Adrenal gland (tissue), 19 donors: Measurements from ENCODE around the gene GSPT2. TPM values are rescaled to one million over a fixed set of nuclear protein-coding genes. Genes with fewer than 3 reads are reported as not detected.
"Not testable (repeated sequence)": the region's sequence is repeated elsewhere in the genome, so short reads cannot be mapped to it uniquely, and the experiment has no call there.

Source experiments
- DNase-seq, 7 donors: peaks; one replicate each; pipeline ENCODE4 v3.0.0-alpha.2; 2019 to 2020
- H3K27ac ChIP-seq, 5 donors: fragments of 200-600 bp; sonication (generic) in 4 of 5; 1 replicate in 3 of 5; 2 replicates in 2 of 5; pipeline versions ENCODE4 v1.5.1 to v1.8.0; 2016 to 2020; ENCODE audit warnings: mild to moderate bottlenecking in 1 of 5
- H3K27me3 ChIP-seq: fragments of 200-600 bp; 2 replicates; pipeline ENCODE4 v1.8.0; 2021
- H3K36me3 ChIP-seq, 2 donors: fragments of 200-600 bp; replicated peaks in 1 of 2; 1 replicate in 1 of 2; 2 replicates in 1 of 2; pipeline versions ENCODE4 v1.5.1 to v1.8.0; 2018 to 2022
- H3K4me1 ChIP-seq, 2 donors: fragments of 200-600 bp; replicated peaks in 1 of 2; 1 replicate in 1 of 2; 2 replicates in 1 of 2; pipeline versions ENCODE4 v1.5.1 to v1.8.0; 2018 to 2021
- H3K4me3 ChIP-seq, 4 donors: fragments of 200-600 bp; sonication (generic) in 3 of 4; one replicate each; pipeline ENCODE4 v1.5.1; 2016 to 2018
- H3K9me3 ChIP-seq, 3 donors: fragments of 200-600 bp; sonication (generic) in 1 of 3; replicated peaks in 1 of 3; 1 replicate in 2 of 3; 2 replicates in 1 of 3; pipeline versions ENCODE4 v1.5.1 to v1.8.0; 2016 to 2021
- POLR2A ChIP-seq, 2 donors: fragments of 450-650 bp; IDR thresholded peaks; one replicate each; pipeline ENCODE4 v1.6.1; 2017; ENCODE audit warnings: antibody characterized with exemption in 2 of 2, mild to moderate bottlenecking in 2 of 2, moderate library complexity in 1 of 2
- WGBS, 4 donors: extraction: QIAGEN DNeasy Blood & Tissue Kit in 2 of 4; methylation state at CpG; one replicate each; pipeline versions ENCODE4 v1.1.5 to v1.1.7; 2013 to 2017; 5-methylcytosine and 5-hydroxymethylcytosine counted together
- intact Hi-C, 2 donors: fragments of 100-400 bp; cut with DNase I; formaldehyde crosslinking; loops; one replicate each; pipeline versions ENCODE4 v1.14.1 to v1.15.0; 2022 to 2023
- long read RNA-seq, 10 donors: library from polyadenylated mRNA in 3 of 10; unstranded in 2 of 10; stranded (forward) in 1 of 10; transcript quantifications; one replicate each; pipeline ENCODE4 v2.0.0 and lab custom pipeline, GENCODE V29; 2021 to 2026
- polyA plus RNA-seq, 3 donors: library from polyadenylated mRNA; stranded (reverse); fragments of 200-250 nt in 2 of 3; fragments of 350-450 nt in 1 of 3; fragmentation: Illumina TruSeq in 1 of 3; extraction: RNeasy Lipid Tissue Mini Kit (QIAGEN cat#74804) in 1 of 3; gene quantifications; one replicate each; pipeline ENCODE4 v1.2.3, GENCODE V29; 2013 to 2014
- total RNA-seq, 9 donors: library from RNA; depleted of rRNA in 4 of 9; stranded (reverse); fragments of >200 nt in 4 of 9; fragments of 120-200 nt in 1 of 9; fragmentation: NEBNext Ultra II Directional in 1 of 9; extraction: Animal tissue kit (Norgen Biotek cat#: 25700) in 1 of 9; gene quantifications; one replicate each; pipeline versions ENCODE4 v1.1.0 to v1.2.4, GENCODE V29; 2013 to 2023
- TF ChIP-seq, protein P1 (sequence below), 6 experiments: fragments of 450-650 bp in 4 of 6; fragments of 200-600 bp in 2 of 6; sonication (generic) in 1 of 6; IDR thresholded peaks; 1 replicate in 5 of 6; 2 replicates in 1 of 6; pipeline versions ENCODE4 v1.5.1 to v1.8.0; 2016 to 2021; ENCODE audit warnings: antibody characterized with exemption in 6 of 6, mild to moderate bottlenecking in 2 of 6, moderate library complexity in 1 of 6
- donor health status: healthy with polysubstance abuse.
- donor health status: Bipolar disorder and iron deficiency.
- donor health status: DM: yes; HTN: yes; CAD: no.
- donor health status: DM: no; HTN: no; CAD: no.
- donor health status: DM: no; HTN: no; CAD: no.
- donor health status: DM: yes; HTN: yes; CAD: no.

GSPT2 gene
- total RNA-seq, result 10 to 100 TPM in 6 of 9 donors, 1 to 10 TPM in 3; 5.9 to 14.6 (median 13.7) TPM
- polyA plus RNA-seq, result 10 to 100 TPM in 1 of 3 donors, 1 to 10 TPM in 2; 2.7 to 18.8 (median 3.0) TPM
- long read RNA-seq, donor 1, transcript GSPT2-201 (1 exons, 2,802 nt), result major isoform, 12 of 12 reads
- long read RNA-seq, donor 1, partial matches to known transcripts, result 0 of 12 reads
- long read RNA-seq, donor 1, other reads (novel, unspliced or antisense), result 0 of 12 reads
- long read RNA-seq, donor 2, transcript GSPT2-201 (1 exons, 2,802 nt), result major isoform, 17 of 17 reads
- long read RNA-seq, donor 2, partial matches to known transcripts, result 0 of 17 reads
- long read RNA-seq, donor 2, other reads (novel, unspliced or antisense), result 0 of 17 reads
- long read RNA-seq, donor 3, transcript GSPT2-201 (1 exons, 2,802 nt), result major isoform, 7 of 7 reads
- long read RNA-seq, donor 3, partial matches to known transcripts, result 0 of 7 reads
- long read RNA-seq, donor 3, other reads (novel, unspliced or antisense), result 0 of 7 reads
- long read RNA-seq, donor 4, transcript GSPT2-201 (1 exons, 2,802 nt), result major isoform, 9 of 9 reads
- long read RNA-seq, donor 4, partial matches to known transcripts, result 0 of 9 reads
- long read RNA-seq, donor 4, other reads (novel, unspliced or antisense), result 0 of 9 reads
- long read RNA-seq, donor 5, transcript GSPT2-201 (1 exons, 2,802 nt), result major isoform, 29 of 29 reads
- long read RNA-seq, donor 5, partial matches to known transcripts, result 0 of 29 reads
- long read RNA-seq, donor 5, other reads (novel, unspliced or antisense), result 0 of 29 reads
- long read RNA-seq, donor 6, transcript GSPT2-201 (1 exons, 2,802 nt), result major isoform, 5 of 5 reads
- long read RNA-seq, donor 6, partial matches to known transcripts, result 0 of 5 reads
- long read RNA-seq, donor 6, other reads (novel, unspliced or antisense), result 0 of 5 reads
- long read RNA-seq, donor 7, transcript GSPT2-201 (1 exons, 2,802 nt), result major isoform, 6 of 6 reads
- long read RNA-seq, donor 7, partial matches to known transcripts, result 0 of 6 reads
- long read RNA-seq, donor 7, other reads (novel, unspliced or antisense), result 0 of 6 reads
- long read RNA-seq, donor 8, transcript GSPT2-201 (1 exons, 2,802 nt), result major isoform, 12 of 12 reads
- long read RNA-seq, donor 8, partial matches to known transcripts, result 0 of 12 reads
- long read RNA-seq, donor 8, other reads (novel, unspliced or antisense), result 0 of 12 reads
- long read RNA-seq, donor 9, transcript GSPT2-201 (1 exons, 2,802 nt), result major isoform, 13 of 13 reads
- long read RNA-seq, donor 9, partial matches to known transcripts, result 0 of 13 reads
- long read RNA-seq, donor 9, other reads (novel, unspliced or antisense), result 0 of 13 reads
- long read RNA-seq, donor 10, transcript GSPT2-201 (1 exons, 2,802 nt), result major isoform, 15 of 15 reads
- long read RNA-seq, donor 10, partial matches to known transcripts, result 0 of 15 reads
- long read RNA-seq, donor 10, other reads (novel, unspliced or antisense), result 0 of 15 reads

DNA sequence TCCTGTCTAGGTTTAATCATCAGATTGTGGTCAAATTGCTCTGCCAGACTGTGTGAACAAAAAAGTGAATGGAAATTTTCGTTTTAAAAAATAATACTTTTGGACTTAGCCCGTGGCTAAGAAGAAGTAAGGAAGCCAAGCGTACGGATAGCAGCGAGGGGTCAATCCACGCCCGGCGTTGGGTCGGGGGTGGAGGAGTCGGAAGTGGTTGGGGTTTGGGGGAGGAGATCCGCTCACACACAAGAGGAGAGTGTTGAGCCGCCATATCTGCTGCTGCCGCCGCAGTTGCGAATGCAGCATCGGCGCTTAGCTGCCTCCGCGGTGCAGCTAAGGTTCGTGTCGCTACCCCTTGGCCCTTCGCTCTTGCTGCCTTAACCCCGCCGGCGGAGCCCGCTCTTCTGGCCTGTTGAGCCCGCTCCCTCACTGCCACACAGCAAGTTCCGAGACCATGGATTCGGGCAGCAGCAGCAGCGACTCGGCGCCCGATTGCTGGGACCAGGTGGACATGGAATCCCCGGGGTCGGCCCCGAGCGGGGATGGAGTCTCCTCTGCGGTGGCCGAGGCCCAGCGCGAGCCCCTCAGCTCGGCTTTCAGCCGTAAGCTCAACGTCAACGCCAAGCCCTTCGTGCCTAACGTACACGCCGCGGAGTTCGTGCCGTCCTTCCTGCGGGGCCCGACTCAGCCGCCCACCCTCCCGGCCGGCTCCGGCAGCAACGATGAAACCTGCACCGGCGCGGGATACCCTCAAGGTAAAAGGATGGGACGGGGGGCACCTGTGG lies at the start of gene GSPT2:
TSS of gene GSPT2 (plus strand) at position 264 of the 779 bp plus-strand sequence. CDS start at position 449, 185 bp downstream.
- Histone ChIP-seq H3K36me3 (no peaks in the 10 kb centered on the region), H3K4me1 (no peaks in the 10 kb centered on the region), H3K9me3 (no peaks in the 10 kb centered on the region), H3K27ac (peak within 1 kb of the TSS in 3 of 5 donors; percentile 28 to 69 (median 53)), H3K27me3 (peaks cover 21% of the 10 kb centered on the region), H3K4me3 (peak within 1 kb of the TSS in 3 of 4 donors; percentile 48 to 76 (median 53))
- DNase-seq, result peak; percentile 60 to 79 (median 71)
- intact Hi-C loops, result no loop called here
- TF ChIP-seq, protein P1, sequence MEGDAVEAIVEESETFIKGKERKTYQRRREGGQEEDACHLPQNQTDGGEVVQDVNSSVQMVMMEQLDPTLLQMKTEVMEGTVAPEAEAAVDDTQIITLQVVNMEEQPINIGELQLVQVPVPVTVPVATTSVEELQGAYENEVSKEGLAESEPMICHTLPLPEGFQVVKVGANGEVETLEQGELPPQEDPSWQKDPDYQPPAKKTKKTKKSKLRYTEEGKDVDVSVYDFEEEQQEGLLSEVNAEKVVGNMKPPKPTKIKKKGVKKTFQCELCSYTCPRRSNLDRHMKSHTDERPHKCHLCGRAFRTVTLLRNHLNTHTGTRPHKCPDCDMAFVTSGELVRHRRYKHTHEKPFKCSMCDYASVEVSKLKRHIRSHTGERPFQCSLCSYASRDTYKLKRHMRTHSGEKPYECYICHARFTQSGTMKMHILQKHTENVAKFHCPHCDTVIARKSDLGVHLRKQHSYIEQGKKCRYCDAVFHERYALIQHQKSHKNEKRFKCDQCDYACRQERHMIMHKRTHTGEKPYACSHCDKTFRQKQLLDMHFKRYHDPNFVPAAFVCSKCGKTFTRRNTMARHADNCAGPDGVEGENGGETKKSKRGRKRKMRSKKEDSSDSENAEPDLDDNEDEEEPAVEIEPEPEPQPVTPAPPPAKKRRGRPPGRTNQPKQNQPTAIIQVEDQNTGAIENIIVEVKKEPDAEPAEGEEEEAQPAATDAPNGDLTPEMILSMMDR (IDR thresholded peaks at IDR 0.05), result no peak
- TF ChIP-seq POLR2A (IDR thresholded peaks at IDR 0.05), result peak; percentile 23 to 53
- 0 to 44% (median 13%) methylated on average over 11 to 63 of the region's 63 CpGs for WGBS, 4 donors

DNA sequence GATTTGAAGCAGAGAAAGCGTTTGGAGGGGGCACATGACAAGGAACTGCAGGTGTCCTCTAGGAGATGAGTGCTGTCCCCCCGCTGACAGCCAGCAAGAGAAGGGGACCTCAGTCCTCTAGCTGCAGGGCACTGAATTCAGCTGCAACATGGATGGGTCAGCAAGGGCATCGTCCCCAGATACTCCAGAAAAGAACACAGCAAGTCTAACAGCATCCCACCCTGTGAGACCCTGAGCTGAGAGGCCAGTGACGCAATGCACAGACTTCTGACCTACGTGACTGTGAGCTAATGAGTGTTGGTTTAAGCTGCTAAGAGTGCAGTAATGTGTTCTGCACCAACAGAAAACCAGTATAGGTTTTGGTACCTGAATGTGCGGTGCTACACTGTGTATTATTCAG lies 49.0 kb upstream of the GSPT2 start:
- Histone ChIP-seq H3K27me3 (peaks cover 20% of the 10 kb centered on the region), H3K4me3 (no peak overlapping the region), H3K9me3 (no peaks in the 10 kb centered on the region), H3K4me1 (no peaks in the 10 kb centered on the region), H3K27ac (no peak overlapping the region), H3K36me3 (no peaks in the 10 kb centered on the region)
- 67 to 79% (median 77%) methylated on average over 4 to 6 of the region's 6 CpGs for WGBS, 4 donors
- intact Hi-C loops, result no loop called here
- no peak for DNase-seq
- TF ChIP-seq, protein P1 (IDR thresholded peaks at IDR 0.05), result no peak

DNA sequence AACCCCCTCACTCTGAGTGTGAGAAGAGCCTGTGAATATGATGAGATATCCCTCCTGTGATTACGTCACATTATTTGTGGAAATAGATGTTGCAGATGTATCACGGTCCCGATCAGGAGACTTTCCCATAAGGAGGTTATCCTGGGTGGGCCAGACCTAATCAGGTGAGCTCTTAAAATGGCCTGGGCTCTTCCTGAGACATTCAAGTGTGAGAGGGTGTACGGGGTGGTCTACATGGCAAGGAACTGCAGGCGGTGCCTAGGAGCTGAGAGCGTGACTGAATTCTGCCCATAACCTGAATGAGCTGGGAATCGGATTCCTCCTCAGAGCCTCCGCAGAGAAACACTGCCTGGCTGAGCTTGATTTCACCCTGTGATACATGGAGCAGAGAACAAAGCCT lies 45.8 kb upstream of the GSPT2 start:
- no peak for DNase-seq
- Histone ChIP-seq H3K9me3 (no peaks in the 10 kb centered on the region), H3K27me3 (peaks cover 23% of the 10 kb centered on the region), H3K4me1 (no peaks in the 10 kb centered on the region), H3K36me3 (no peaks in the 10 kb centered on the region), H3K4me3 (no peak overlapping the region), H3K27ac (no peak overlapping the region)
- intact Hi-C loops, result no loop called here
- 61 to 91% (median 77%) methylated on average over 4 to 8 of the region's 8 CpGs for WGBS, 4 donors
- TF ChIP-seq, protein P1 (IDR thresholded peaks at IDR 0.05), result no peak
- TF ChIP-seq POLR2A (IDR thresholded peaks at IDR 0.05), result no peak

DNA sequence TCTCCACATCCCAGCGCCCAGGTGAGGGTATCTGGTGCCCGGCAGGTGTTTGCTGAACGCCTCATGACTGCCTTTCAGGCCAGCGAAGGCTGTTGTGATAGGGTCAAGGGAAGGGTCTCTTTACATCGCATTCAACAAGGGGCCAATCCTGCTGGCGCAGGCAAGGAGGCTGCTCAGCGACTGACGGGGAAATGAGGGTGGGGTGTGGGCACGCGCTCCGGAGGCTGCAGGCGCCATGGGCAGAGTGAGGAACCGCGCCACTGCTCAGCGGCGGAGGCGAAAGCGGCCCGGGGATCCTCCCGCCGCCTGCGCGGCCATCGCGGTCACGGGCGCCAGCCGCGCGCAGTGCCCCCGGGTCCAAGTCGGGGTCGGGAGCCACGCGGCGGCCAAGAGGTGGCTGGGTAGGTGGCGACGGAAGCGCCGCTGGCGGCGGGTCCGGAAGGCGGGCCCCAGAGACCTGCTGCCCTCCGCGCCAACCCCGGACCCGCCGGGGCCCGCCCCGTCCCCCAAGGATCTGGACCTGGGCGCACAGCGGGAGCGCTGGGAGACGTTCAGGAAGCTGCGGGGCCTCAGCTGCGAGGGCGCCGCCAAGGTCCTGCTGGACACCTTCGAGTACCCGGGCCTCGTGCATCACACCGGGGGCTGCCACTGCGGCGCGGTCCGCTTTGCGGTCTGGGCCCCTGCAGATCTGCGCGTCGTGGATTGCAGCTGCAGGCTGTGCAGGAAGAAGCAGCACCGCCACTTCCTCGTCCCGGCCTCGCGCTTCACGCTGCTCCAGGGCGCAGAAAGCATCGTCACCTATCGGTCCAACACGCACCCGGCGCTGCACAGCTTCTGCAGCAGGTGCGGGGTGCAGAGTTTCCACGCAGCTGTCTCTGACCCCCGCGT lies 32.7 kb upstream of the GSPT2 start, which contains the start of gene CENPVL1:
TSS of gene CENPVL1 (plus strand) at position 236 of the 888 bp plus-strand sequence. CDS start at position 236, 0 bp downstream.
- H3K27me3 ChIP-seq, intact Hi-C loops, H3K4me3 ChIP-seq, H3K27ac ChIP-seq, DNase-seq, H3K36me3 ChIP-seq, H3K4me1 ChIP-seq, H3K9me3 ChIP-seq: not testable (repeated sequence)
- WGBS, 4 donors, result no CpG with 5 or more reads among the region's 87 CpGs

DNA sequence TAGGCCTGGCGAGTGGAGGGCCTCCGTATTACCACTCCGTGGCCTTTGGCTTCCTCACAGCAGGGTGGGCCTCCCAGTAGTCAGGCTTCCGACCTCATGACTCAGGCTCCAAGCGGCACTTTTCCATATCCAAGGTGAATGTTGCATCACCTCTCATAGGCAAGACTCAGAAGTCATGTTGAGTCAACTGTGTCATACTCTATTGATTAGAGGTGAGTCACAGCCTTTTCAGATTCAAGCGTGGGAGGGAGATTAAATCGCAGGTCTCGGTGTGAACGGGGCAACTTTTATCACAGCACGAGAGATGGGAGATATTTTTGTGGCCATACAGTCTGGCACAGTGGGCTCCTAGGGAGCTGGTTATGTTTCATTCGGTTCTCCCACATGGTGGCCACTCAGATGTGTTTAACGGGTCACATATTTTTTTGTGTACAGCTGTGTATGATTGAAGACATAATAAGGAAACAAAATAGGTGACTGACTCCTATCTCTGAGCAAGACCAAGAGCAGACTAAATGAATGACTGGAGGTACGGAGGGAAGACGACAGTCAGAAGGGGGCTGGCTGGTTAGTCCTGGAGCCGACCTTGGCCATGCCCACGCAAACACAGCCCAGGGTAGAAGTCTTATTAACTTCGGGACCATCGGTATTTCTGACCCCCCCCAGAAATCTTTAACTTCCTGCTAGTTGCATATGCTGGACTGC lies 30.1 kb upstream of the GSPT2 start:
- H3K27ac ChIP-seq, H3K36me3 ChIP-seq, intact Hi-C loops, DNase-seq, H3K4me1 ChIP-seq, H3K27me3 ChIP-seq, H3K9me3 ChIP-seq, H3K4me3 ChIP-seq: not testable (repeated sequence)
- WGBS, 4 donors, result no CpG with 5 or more reads among the region's 18 CpGs
